B cell (primary cell): Measurements from ENCODE around the gene MAP3K5.

Experiments used
- CTCF ChIP-seq: fragments of 200-600 bp; IDR thresholded peaks from one replicate; pipeline ENCODE4 v1.8.0; 2022; ENCODE audit warnings: antibody characterized with exemption, mild to moderate bottlenecking
- EZH2 ChIP-seq: IDR thresholded peaks from 2 replicates; pipeline ENCODE4 v1.6.1; 2012; ENCODE audit warnings: borderline replicate concordance, low read depth, mild to moderate bottlenecking, moderate library complexity, low read length; ENCODE audit not compliant: insufficient read depth, poor library complexity, severe bottlenecking

GRCh38 chr6:136624347-136624746 is 167.9 kb downstream of the MAP3K5 start:
- no peak for TF ChIP-seq CTCF
- TF ChIP-seq EZH2: no peak
